Heart right ventricle (tissue), 16 donors: Measurements from ENCODE around the gene RHEX. TPM values are rescaled to one million over a fixed set of nuclear protein-coding genes. Genes with fewer than 3 reads are reported as not detected.

Experiments
- ATAC-seq, 8 donors: fragments of 200-7000 bp; cut with Tn5 transposase; one replicate each; pipeline ENCODE4 v1.9.1; 2020; ENCODE audit warnings: mild to moderate bottlenecking in 8 of 8, moderate library complexity in 8 of 8, moderate number of reproducible peaks in 1 of 8
- DNase-seq, 2 donors: peaks; one replicate each; pipeline ENCODE4 v3.0.0-alpha.2; 2020
- H3K27ac ChIP-seq, 10 donors: fragments of 200-600 bp; sonication (generic) in 2 of 10; one replicate each; pipeline versions ENCODE4 v1.5.0 to v1.8.0; 2020 to 2022; ENCODE audit warnings: mild to moderate bottlenecking in 3 of 10
- H3K27me3 ChIP-seq, 7 donors: fragments of 200-600 bp; one replicate each; pipeline ENCODE4 v1.8.0; 2021 to 2022; ENCODE audit warnings: mild to moderate bottlenecking in 2 of 7
- H3K36me3 ChIP-seq, 9 donors: fragments of 200-600 bp; sonication (generic) in 1 of 9; one replicate each; pipeline versions ENCODE4 v1.5.0 to v1.8.0; 2020 to 2022; ENCODE audit warnings: mild to moderate bottlenecking in 2 of 9
- H3K4me1 ChIP-seq, 9 donors: fragments of 200-600 bp; sonication (generic) in 1 of 9; one replicate each; pipeline versions ENCODE4 v1.5.0 to v1.8.0; 2020 to 2022; ENCODE audit warnings: mild to moderate bottlenecking in 4 of 9
- H3K4me3 ChIP-seq, 10 donors: fragments of 200-600 bp; sonication (generic) in 2 of 10; one replicate each; pipeline versions ENCODE4 v1.5.0 to v1.8.0; 2020 to 2022; ENCODE audit warnings: mild to moderate bottlenecking in 7 of 10, moderate library complexity in 2 of 10
- H3K9me3 ChIP-seq, 11 donors: fragments of 200-600 bp in 10 of 11; sonication (generic) in 2 of 11; one replicate each; pipeline versions ENCODE4 v1.5.0 to v1.8.0; 2013 to 2022; ENCODE audit warnings: mild to moderate bottlenecking in 2 of 11, control low read depth in 1 of 11, moderate library complexity in 1 of 11
- WGBS, 2 donors: extraction: QIAGEN DNeasy Blood & Tissue Kit; methylation state at CpG; one replicate each; pipeline ENCODE4 v1.1.7; 2013; ENCODE audit warnings: inconsistent platforms in 1 of 2; 5-methylcytosine and 5-hydroxymethylcytosine counted together
- intact Hi-C, 10 donors: fragments of 100-400 bp; cut with DNase I; formaldehyde crosslinking; loops; one replicate each; pipeline versions ENCODE4 v1.11.1 to v1.14.2; 2022
- polyA plus RNA-seq, 2 donors: library from polyadenylated mRNA; stranded (reverse); fragments of 200-250 nt; gene quantifications; one replicate each; pipeline ENCODE4 v1.2.3, GENCODE V29; 2013
- total RNA-seq, 10 donors: library from RNA; stranded (reverse); fragmentation: NEBNext Ultra II Directional in 3 of 10; extraction: Animal tissue kit (Norgen Biotek cat#: 25700) in 3 of 10; gene quantifications; one replicate each; pipeline versions ENCODE4 v1.2.1 to v1.2.4, GENCODE V29; 2021 to 2023
- TF ChIP-seq, protein P1 (sequence below), 9 donors: fragments of 200-600 bp; sonication (generic) in 2 of 9; IDR thresholded peaks; one replicate each; pipeline versions ENCODE4 v1.5.0 to v1.8.0; 2021 to 2022; ENCODE audit warnings: antibody characterized with exemption in 9 of 9, mild to moderate bottlenecking in 5 of 9, moderate library complexity in 1 of 9
- donor health status: Arrhythmogenic right ventricular cardiomyopathy.
- donor health status: ischemic (EF 13 %, LVEDD 7.1; RV severe dilation, severe dysfunction).
- donor health status: healthy with polysubstance abuse.
- donor health status: DM: no; HTN: yes; CAD: no.
- donor health status: DM: no; HTN: no; CAD: no.
- donor health status: ischemic (EF 25% LVEDD 6.9; RV normal size, moderate dysfunction).
- donor health status: ischemic (EF 25% LVEDD 5.7; RV mildly dilated, moderate dysfunction).
- donor health status: healthy.
- donor health status: DM: yes; HTN: yes; CAD: no.
- donor health status: Ischemic cardiomyopathy.
- donor health status: ischemic (EF 35%, LVEDD 5.7; RV mildly dilated, moderate dysfunction).
- donor health status: nonischemic (EF 11% LVEDD 7.7; RV severe dilation, severe dysfunction).
- donor health status: DM: yes; HTN: yes; CAD: no.
- donor health status: PGD.
- donor health status: ischemic (EF 29% LVEDD 5.4; RV normal size, mild dysfunction).
- donor health status: nonischemic (EF 23%, LVEDD 6.1; RV moderate dilation, normal function).

Gene RHEX
- total and polyA plus RNA-seq, 12 donors = 0.22 to 1.2 TPM; not detected in 10

DNA sequence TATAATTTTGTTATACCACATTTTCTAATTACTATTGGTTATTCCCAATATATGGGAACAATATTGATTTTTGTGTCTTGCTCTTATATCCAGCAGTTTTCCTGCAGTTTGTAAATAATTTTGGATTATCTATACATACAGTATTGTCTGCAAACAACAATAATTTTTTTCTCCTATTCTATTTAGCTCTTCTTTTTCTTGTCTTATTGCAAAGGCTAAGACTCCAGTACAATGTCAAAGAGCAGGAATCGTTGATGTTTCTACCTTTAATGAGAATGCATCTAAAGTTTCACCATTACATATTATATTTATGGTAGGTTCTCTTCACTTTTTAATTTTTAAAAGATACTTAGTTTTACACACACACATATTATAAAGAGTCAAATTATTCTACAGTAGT is 68.3 kb downstream of the RHEX start:
- no peak overlapping the region for H3K4me3 ChIP-seq
- DNase-seq (no peak), ATAC-seq (no peak)
- H3K27ac ChIP-seq = no peak overlapping the region
- peaks cover 0 to 35% (median 0%) of the 10 kb centered on the region in 7 donors for H3K27me3 ChIP-seq
- H3K4me1 ChIP-seq = peaks cover 0 to 17% (median 13%) of the 10 kb centered on the region in 9 donors
- H3K9me3 ChIP-seq = peaks cover 0 to 27% (median 12%) of the 10 kb centered on the region in 11 donors
- intact Hi-C loops = no loop called here
- no peaks in the 10 kb centered on the region for H3K36me3 ChIP-seq
- WGBS, 2 donors = 82 to 83% methylated on average over 1 of the region's 1 CpG
- TF ChIP-seq, protein P1, sequence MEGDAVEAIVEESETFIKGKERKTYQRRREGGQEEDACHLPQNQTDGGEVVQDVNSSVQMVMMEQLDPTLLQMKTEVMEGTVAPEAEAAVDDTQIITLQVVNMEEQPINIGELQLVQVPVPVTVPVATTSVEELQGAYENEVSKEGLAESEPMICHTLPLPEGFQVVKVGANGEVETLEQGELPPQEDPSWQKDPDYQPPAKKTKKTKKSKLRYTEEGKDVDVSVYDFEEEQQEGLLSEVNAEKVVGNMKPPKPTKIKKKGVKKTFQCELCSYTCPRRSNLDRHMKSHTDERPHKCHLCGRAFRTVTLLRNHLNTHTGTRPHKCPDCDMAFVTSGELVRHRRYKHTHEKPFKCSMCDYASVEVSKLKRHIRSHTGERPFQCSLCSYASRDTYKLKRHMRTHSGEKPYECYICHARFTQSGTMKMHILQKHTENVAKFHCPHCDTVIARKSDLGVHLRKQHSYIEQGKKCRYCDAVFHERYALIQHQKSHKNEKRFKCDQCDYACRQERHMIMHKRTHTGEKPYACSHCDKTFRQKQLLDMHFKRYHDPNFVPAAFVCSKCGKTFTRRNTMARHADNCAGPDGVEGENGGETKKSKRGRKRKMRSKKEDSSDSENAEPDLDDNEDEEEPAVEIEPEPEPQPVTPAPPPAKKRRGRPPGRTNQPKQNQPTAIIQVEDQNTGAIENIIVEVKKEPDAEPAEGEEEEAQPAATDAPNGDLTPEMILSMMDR (IDR thresholded peaks at IDR 0.05) = no peak

DNA sequence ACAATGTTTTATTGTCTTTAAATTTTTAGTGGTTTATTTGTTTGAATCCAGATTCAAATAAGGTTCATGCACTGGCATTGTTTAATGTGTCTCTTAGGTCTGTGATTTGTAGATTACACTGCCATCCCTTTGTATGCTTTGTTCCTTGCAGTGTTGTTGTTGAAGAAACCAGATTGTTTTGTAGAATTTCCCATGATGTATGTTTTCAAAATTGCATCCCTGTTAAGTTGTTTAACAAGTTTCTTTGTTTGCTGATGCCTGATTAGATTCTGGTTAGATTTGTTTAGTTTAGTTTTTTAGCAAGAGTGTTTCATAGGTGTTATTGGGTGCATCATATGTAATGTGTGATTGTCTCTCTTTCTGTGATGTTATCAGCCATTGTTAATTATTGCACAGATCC is 69.7 kb downstream of the RHEX start:
- DNase-seq = no peak
- no peaks in the 10 kb centered on the region for H3K36me3 ChIP-seq
- peaks cover 0 to 11% (median 4%) of the 10 kb centered on the region in 9 donors for H3K4me1 ChIP-seq
- H3K27me3 ChIP-seq = peaks cover 0 to 20% (median 0%) of the 10 kb centered on the region in 7 donors
- ATAC-seq = no peak
- H3K27ac ChIP-seq = no peak overlapping the region
- TF ChIP-seq, protein P1 (IDR thresholded peaks at IDR 0.05) = no peak
- H3K9me3 ChIP-seq = peaks cover 0 to 27% (median 12%) of the 10 kb centered on the region in 11 donors
- H3K4me3 ChIP-seq = no peak overlapping the region
- intact Hi-C loops = no loop called here

DNA sequence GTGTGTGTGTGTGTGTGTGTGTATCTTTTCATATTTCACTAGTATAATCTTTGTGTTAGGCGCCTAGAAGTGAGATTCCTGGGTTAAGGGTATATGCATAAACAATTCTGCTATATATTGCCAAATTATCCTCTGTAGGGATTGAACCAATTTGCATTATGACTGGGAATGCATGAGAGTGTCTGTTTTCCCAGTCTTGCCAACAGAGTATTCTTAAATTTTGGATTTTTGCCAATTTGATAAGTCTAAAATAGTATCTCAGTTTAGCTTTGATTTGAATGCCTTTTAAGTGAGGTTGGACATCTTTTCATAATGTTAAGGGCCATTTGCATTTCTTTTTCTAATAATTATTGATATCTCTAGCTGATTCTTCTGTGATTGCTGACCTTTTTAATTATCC is 72.4 kb downstream of the RHEX start:
- TF ChIP-seq, protein P1 (IDR thresholded peaks at IDR 0.05) = no peak
- H3K36me3 ChIP-seq = no peaks in the 10 kb centered on the region
- no peak overlapping the region for H3K4me3 ChIP-seq
- H3K27me3 ChIP-seq = no peaks in the 10 kb centered on the region
- DNase-seq (no peak), ATAC-seq (peak in 2 of 8 donors; percentile 56 to 65)
- 91 to 96% methylated on average over 1 of the region's 1 CpG for WGBS, 2 donors
- no peak overlapping the region for H3K27ac ChIP-seq
- peaks cover 0 to 27% (median 12%) of the 10 kb centered on the region in 11 donors for H3K9me3 ChIP-seq
- intact Hi-C loops = no loop called here
- peaks cover 0 to 6% (median 0%) of the 10 kb centered on the region in 9 donors for H3K4me1 ChIP-seq

DNA sequence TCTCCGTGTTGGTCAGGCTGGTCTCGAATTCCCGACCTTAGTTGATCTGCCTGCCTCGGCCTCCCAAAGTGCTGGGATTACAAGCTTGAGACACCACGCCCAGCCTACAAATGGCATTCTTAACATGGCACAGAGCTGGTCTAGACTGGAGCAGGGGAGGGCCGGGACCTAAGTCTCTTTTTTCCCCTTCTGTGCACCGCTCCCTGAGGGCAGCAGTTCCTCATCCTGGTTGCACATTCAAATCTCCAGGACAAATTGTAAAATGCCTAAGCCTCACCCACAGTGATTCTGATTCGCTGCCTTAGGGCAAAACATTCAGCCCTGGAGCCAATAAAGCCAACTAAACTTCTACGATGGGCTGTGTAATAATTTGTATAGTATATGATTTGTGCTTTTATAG is 74.4 kb downstream of the RHEX start:
- H3K27me3 ChIP-seq = no peaks in the 10 kb centered on the region
- H3K9me3 ChIP-seq = peaks cover 0 to 9% (median 0%) of the 10 kb centered on the region in 11 donors
- H3K27ac ChIP-seq = no peak overlapping the region
- ATAC-seq = no peak
- DNase-seq = no peak
- 95 to 97% methylated on average over 9 of the region's 9 CpGs for WGBS, 2 donors
- peaks cover 0 to 14% (median 0%) of the 10 kb centered on the region in 9 donors for H3K4me1 ChIP-seq
- TF ChIP-seq, protein P1 (IDR thresholded peaks at IDR 0.05) = no peak
- H3K4me3 ChIP-seq = no peak overlapping the region
- H3K36me3 ChIP-seq = no peaks in the 10 kb centered on the region
- intact Hi-C loops = no loop called here
